Mucosa of descending colon (tissue), 3 donors: Measurements from ENCODE around the gene GGPS1. TPM values are rescaled to one million over a fixed set of nuclear protein-coding genes. Genes with fewer than 3 reads are reported as not detected.
"Not testable (repeated sequence)": the region's sequence is repeated elsewhere in the genome, so short reads cannot be mapped to it uniquely, and the experiment has no call there.

ENCODE experiments used
- ATAC-seq: fragments of 200-7000 bp; cut with Tn5 transposase; one replicate; pipeline ENCODE4 v1.9.1; 2020; ENCODE audit warnings: mild to moderate bottlenecking, moderate library complexity
- DNase-seq, 3 donors: peaks; one replicate each; pipeline ENCODE4 v3.0.0-alpha.2; 2020
- H3K36me3 ChIP-seq: fragments of 200-600 bp; one replicate; pipeline ENCODE4 v1.8.0; 2021; ENCODE audit warnings: low read depth, mild to moderate bottlenecking
- H3K4me1 ChIP-seq: fragments of 200-600 bp; one replicate; pipeline ENCODE4 v1.8.0; 2021; ENCODE audit warnings: low read depth, mild to moderate bottlenecking
- H3K4me3 ChIP-seq: fragments of 200-600 bp; one replicate; pipeline ENCODE4 v1.8.0; 2021; ENCODE audit warnings: mild to moderate bottlenecking
- H3K9me3 ChIP-seq: fragments of 200-600 bp; one replicate; pipeline ENCODE4 v1.8.0; 2021; ENCODE audit warnings: mild to moderate bottlenecking
- CTCF ChIP-seq: fragments of 200-600 bp; IDR thresholded peaks from one replicate; pipeline ENCODE4 v1.8.0; 2022; ENCODE audit warnings: antibody characterized with exemption, mild to moderate bottlenecking
- intact Hi-C, 2 donors: fragments of 100-400 bp; cut with DNase I in 1 of 2; cut with micrococcal nuclease in 1 of 2; formaldehyde crosslinking; loops; one replicate each; pipeline versions ENCODE4 v1.11.0 to v1.11.1; 2022; cut with DNase I, micrococcal nuclease
- total RNA-seq, 3 donors: library from RNA; stranded (reverse); fragmentation: NEBNext Ultra II Directional in 2 of 3; extraction: Animal tissue kit (Norgen Biotek cat#: 25700) in 2 of 3; gene quantifications; one replicate each; pipeline versions ENCODE4 v1.2.1 to v1.2.4, GENCODE V29; 2021 to 2023
- donor health status: DM: no; HTN: no; CAD: no; lungs with moderate emphysema.
- donor health status: DM: no; HTN: no; CAD: no.
- donor health status: DM: no; HTN: yes; CAD: no.

The GGPS1 gene
- total RNA-seq, 3 donors from 2014 or later = 26.4 to 40.8 (median 34.1) TPM

DNA sequence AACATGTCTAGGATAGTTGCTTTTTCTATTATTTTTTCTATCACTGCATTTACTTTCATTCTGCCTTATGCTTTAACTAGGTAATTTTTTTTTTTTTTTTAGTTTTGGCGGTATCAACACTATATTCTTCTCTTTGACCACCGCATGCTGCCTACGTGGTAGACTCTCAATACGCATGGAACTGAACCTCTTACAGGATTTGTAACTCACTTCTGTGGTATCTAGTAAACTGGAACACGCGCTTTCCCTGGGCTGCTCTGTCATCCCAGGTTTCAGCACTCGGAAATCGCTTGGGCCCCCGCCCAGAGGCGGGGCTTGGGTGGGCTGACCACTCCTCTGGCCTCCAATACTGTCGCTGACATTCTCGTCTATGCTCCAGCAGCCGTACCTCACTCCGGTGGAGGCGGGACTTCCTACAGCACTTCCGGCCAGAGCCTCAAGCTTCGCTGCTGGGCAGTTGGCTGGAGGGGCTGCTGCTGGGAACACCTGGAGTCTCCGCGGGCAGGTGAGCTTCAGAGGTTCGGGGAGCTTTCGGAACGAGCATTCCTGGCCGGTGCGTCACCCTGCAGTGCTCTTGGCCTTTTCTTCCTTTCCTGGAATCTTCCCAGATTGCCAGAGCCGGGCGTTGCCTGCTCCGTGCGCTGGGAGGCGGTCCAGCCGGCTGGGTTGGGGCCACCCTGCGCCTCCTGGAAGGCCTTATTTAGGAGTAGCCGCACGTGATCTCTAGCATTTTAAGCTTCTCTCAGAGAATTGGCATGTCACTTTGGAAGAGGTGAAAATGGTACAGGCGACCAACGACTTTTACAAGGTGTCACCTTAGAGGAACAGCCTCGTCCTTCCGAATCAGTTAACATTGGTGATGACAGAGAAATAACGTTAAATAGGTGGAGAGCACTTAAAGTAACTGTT, 38.9 kb downstream of the GGPS1 start, which contains the start of gene TBCE:
Gene TBCE, plus strand, starts transcription at position 428 of the 909 bp plus-strand sequence. CDS start 12,623 bp downstream, outside the sequence.
- Histone ChIP-seq H3K4me3 (peak within 1 kb of the TSS; percentile 60), H3K4me1 (peaks cover 4% of the 10 kb centered on the region), H3K9me3 (no peaks in the 10 kb centered on the region), H3K36me3 (no peaks in the 10 kb centered on the region)
- DNase-seq (peak; percentile 97 to 99 (median 97)), ATAC-seq (peak; percentile 100)
- intact Hi-C loops = no loop called here
- TF ChIP-seq CTCF = peak; percentile 14

- H3K9me3 ChIP-seq = no peaks in the 10 kb centered on the region
- peaks cover 4% of the 10 kb centered on the region for H3K4me1 ChIP-seq
- ATAC-seq (no peak), DNase-seq (no peak)
- no peak overlapping the region for H3K4me3 ChIP-seq
- intact Hi-C loops = no loop called here
- H3K36me3 ChIP-seq = no peaks in the 10 kb centered on the region
- TF ChIP-seq CTCF = no peak
Observed at GRCh38 chr1:235368428-235368827, 40.1 kb downstream of the GGPS1 start.

DNA sequence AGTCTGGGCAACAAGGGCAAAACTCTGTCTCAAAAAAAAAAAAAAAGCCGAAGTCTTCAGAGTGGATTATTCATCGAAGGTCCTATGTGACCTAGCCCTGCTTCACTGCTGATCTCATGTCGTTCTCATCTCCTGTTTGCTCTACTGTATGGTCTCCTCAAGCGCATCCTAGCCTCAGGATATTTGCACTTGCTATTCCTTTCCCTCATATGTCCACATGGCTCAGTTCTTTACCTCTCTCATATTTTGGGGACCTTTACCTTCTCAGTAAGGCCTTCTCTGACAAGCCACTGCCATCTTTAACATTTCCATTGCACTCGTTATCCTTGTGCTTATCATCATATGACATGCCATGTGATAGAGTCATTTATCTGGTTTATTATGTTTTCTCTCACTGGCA, 41.4 kb downstream of the GGPS1 start:
- peaks cover 4% of the 10 kb centered on the region for H3K4me1 ChIP-seq
- no peak overlapping the region for H3K4me3 ChIP-seq
- DNase-seq = no peak
- TF ChIP-seq CTCF = no peak
- no peaks in the 10 kb centered on the region for H3K36me3 ChIP-seq
- intact Hi-C loops = no loop called here
- no peak for ATAC-seq
- no peaks in the 10 kb centered on the region for H3K9me3 ChIP-seq

- Histone ChIP-seq H3K4me3 (no peak overlapping the region), H3K36me3 (no peaks in the 10 kb centered on the region), H3K9me3 (no peaks in the 10 kb centered on the region), H3K4me1 (no peaks in the 10 kb centered on the region)
- TF ChIP-seq CTCF = no peak
- no peak for ATAC-seq
- no peak for DNase-seq
- intact Hi-C loops = no loop called here
Observed at GRCh38 chr1:235375919-235376605, 47.7 kb downstream of the GGPS1 start.

- DNase-seq, H3K9me3 ChIP-seq, H3K36me3 ChIP-seq, H3K4me1 ChIP-seq, H3K4me3 ChIP-seq, intact Hi-C loops, ATAC-seq: not testable (repeated sequence)
Observed at GRCh38 chr1:235378134-235378735, 49.9 kb downstream of the GGPS1 start.

DNA sequence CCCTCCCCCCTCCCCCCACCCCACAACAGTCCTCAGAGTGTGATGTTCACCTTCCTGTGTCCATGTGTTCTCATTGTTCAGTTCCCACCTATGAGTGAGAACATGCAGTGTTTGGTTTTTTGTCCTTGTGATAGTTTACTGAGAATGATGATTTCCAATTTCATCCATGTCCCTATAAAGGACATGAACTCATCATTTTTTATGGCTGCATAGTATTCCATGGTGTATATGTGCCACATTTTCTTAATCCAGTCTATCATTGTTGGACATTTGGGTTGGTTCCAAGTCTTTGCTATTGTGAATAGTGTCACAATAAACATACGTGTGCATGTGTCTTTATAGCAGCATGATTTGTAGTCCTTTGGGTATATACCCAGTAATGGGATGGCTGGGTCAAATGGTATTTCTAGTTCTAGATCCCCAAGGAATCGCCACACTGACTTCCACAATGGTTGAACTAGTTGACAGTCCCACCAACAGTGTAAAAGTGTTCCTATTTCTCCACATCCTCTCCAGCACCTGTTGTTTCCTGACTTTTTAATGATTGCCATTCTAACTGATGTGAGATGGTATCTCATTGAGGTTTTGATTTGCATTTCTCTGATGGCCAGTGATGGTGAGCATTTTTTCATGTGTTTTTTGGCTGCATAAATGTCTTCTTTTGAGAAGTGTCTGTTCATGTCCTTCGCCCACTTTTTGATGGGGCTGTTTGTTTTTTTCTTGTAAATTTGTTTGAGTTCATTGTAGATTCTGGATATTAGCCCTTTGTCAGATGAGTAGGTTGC, 53.8 kb downstream of the GGPS1 start:
- intact Hi-C loops, ATAC-seq, DNase-seq, H3K4me3 ChIP-seq, H3K36me3 ChIP-seq, H3K4me1 ChIP-seq, H3K9me3 ChIP-seq: not testable (repeated sequence)

- H3K4me1 ChIP-seq, H3K9me3 ChIP-seq, H3K36me3 ChIP-seq, ATAC-seq, DNase-seq, intact Hi-C loops, H3K4me3 ChIP-seq: not testable (repeated sequence)
Observed at GRCh38 chr1:235385633-235386032, 57.3 kb downstream of the GGPS1 start.
